Measurements from ENCODE around the gene EPM2A. TPM values are rescaled to one million over a fixed set of nuclear protein-coding genes. Genes with fewer than 3 reads are reported as not detected.
"Not testable (repeated sequence)": the region's sequence is repeated elsewhere in the genome, so short reads cannot be mapped to it uniquely, and the experiment has no call there.

EPM2A gene
- total RNA-seq, 2 donors from 2014 or later, result 3.7 to 4.8 TPM

GRCh38 chr6:145711372-145711771 lies 23.9 kb downstream of the EPM2A start:
- no peak overlapping the region for H3K9ac ChIP-seq (ENCODE audit: low read depth in 2 of 2, low read length in 2 of 2)
- TF ChIP-seq CTCF (IDR thresholded peaks at IDR 0.05), result no peak
- no peaks in the 10 kb centered on the region for H3K27me3 ChIP-seq
- no peaks in the 10 kb centered on the region for H3K4me1 ChIP-seq
- H3K4me3 ChIP-seq, result no peak overlapping the region
- H3K9me3 ChIP-seq, result no peaks in the 10 kb centered on the region
- intact Hi-C loops (cut with DNase I), result no loop called here
- no peaks in the 10 kb centered on the region for H3K36me3 ChIP-seq
- no peak overlapping the region for H3K27ac ChIP-seq
- DNase-seq, result no peak

DNA sequence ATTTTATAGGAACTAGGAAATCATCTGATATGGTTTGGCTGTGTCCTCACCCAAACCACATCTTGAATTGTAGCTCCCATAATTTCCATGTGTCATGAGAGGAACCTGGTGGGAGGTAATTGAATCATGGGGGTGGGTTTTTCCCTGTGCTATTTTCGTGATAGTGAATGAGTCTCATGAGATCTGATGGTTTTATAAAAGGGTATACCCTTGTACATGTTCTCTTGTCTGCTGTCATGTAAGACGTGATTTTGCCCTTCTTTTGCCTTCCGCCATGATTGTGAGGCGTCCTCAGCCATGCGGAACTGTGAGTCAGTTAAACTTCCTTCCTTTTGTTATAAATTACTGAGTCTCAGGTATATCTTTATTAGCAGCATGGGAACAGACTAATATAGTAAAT lies 27.9 kb downstream of the EPM2A start:
- no peak for TF ChIP-seq CTCF (IDR thresholded peaks at IDR 0.05)
- Histone ChIP-seq H3K36me3 (no peaks in the 10 kb centered on the region), H3K4me3 (no peak overlapping the region), H3K4me1 (no peaks in the 10 kb centered on the region), H3K27me3 (no peaks in the 10 kb centered on the region), H3K9ac (ENCODE audit: low read depth in 2 of 2, low read length in 2 of 2) (no peak overlapping the region), H3K27ac (no peak overlapping the region), H3K9me3 (no peaks in the 10 kb centered on the region)
- no peak for DNase-seq
- intact Hi-C loops (cut with DNase I), result no loop called here

GRCh38 chr6:145705561-145705960 lies 29.8 kb downstream of the EPM2A start:
- no peak for DNase-seq
- H3K9ac ChIP-seq (ENCODE audit: low read depth in 2 of 2, low read length in 2 of 2), result no peak overlapping the region

DNA sequence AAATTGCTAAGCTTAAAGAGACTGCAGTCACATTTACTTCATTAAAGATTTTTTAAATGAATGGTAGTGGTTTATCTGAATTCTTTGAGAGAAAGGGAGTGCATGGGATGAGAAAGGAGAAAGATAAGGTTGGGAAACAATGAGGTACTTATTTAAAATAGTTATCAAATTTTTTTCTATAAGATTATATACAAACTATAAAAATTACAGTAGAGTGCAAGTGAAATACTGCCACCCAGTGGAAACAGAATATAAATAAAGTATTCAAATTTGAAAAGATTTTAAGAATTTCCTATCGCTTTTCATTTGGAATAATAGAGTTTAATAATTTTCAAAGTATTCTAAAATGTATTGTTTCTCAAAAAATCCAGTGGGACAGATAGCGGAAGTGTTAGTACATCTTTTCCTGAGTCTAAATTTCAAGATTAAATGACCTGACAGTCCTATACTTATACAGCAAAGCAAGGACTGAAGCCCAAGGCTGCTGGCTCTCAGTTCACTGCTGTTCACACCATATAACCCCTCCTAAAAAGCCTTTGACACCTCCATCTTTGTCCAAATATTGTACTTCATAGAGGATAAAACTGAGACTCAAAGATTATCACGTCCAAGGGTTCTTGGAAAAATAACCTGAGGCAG lies 31.1 kb downstream of the EPM2A start:
- Histone ChIP-seq H3K9me3 (no peaks in the 10 kb centered on the region), H3K4me3 (no peak overlapping the region), H3K27ac (no peak overlapping the region), H3K9ac (ENCODE audit: low read depth in 2 of 2, low read length in 2 of 2) (no peak overlapping the region), H3K4me1 (no peaks in the 10 kb centered on the region), H3K27me3 (no peaks in the 10 kb centered on the region), H3K36me3 (no peaks in the 10 kb centered on the region)
- DNase-seq, result no peak
- TF ChIP-seq CTCF (IDR thresholded peaks at IDR 0.05), result peak; percentile 61
- intact Hi-C loops (cut with DNase I), result no loop called here

More at GRCh38 chr6:145705561-145705960, 29.8 kb downstream of the EPM2A start:
- no peak for TF ChIP-seq CTCF (IDR thresholded peaks at IDR 0.05)
- intact Hi-C loops (cut with DNase I), result no loop called here
- Histone ChIP-seq H3K9me3 (no peaks in the 10 kb centered on the region), H3K4me1 (no peaks in the 10 kb centered on the region), H3K27ac (no peak overlapping the region), H3K27me3 (no peaks in the 10 kb centered on the region), H3K36me3 (no peaks in the 10 kb centered on the region), H3K4me3 (no peak overlapping the region)

DNA sequence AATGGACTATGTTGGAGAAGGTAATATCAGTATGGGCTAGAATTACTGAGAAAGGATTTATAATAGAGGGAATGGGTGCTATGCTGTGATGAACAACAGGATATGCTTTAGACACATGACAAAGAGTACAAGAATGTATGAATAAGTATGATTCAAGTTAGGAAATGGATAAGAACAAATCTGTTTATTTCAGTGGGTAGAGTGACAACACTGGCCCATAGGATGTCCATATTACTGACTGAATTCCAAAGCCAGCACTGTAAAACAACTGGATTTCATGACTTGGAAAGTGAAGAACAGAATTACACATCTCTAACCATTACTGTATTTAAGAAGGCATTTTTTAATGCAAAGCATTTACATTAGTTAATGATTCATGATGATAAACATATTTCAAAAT lies 35.9 kb downstream of the EPM2A start:
- H3K36me3 ChIP-seq, result no peaks in the 10 kb centered on the region
- TF ChIP-seq CTCF (IDR thresholded peaks at IDR 0.05), result no peak

DNA sequence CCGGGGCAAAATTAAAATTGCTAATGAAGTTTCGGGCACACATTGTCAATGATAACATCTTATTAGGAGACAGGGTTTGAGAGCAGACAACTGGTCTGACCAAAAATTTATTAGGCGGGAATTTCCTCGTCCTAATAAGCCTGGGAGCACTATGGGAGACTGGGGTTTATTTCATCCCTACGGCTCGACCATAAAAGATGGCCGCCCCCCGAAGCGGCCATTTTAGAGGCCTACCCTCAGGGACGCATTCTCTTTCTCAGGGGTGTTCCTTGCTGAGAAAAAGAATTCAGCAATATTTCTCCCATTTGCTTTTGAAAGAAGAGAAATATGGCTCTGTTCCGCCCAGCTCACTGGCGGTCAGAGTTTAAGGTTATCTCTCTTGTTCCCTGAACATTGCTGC lies 37.9 kb downstream of the EPM2A start:
- DNase-seq; H3K27me3 ChIP-seq; H3K4me3 ChIP-seq; H3K9me3 ChIP-seq; H3K4me1 ChIP-seq; H3K27ac ChIP-seq; H3K9ac ChIP-seq (ENCODE audit: low read depth in 2 of 2, low read length in 2 of 2); H3K36me3 ChIP-seq; intact Hi-C loops (cut with DNase I): not testable (repeated sequence)

More for the DNA sequence above, 35.9 kb downstream of the EPM2A start:
- Histone ChIP-seq H3K9ac (ENCODE audit: low read depth in 2 of 2, low read length in 2 of 2) (no peak overlapping the region), H3K4me1 (no peaks in the 10 kb centered on the region), H3K4me3 (no peak overlapping the region), H3K27me3 (no peaks in the 10 kb centered on the region), H3K9me3 (no peaks in the 10 kb centered on the region), H3K27ac (no peak overlapping the region)
- intact Hi-C loops (cut with DNase I), result no loop called here
- no peak for DNase-seq

Measured in colonic mucosa (tissue), 4 donors.